Neural progenitor cell (in vitro differentiated cells): Measurements from ENCODE around the gene RXRG. TPM values are rescaled to one million over a fixed set of nuclear protein-coding genes. Genes with fewer than 3 reads are reported as not detected.

Experiments used
- DNase-seq: peaks from one replicate; pipeline ENCODE4 v3.0.0-alpha.2; 2016; ENCODE audit warnings: low spot score
- H2AFZ ChIP-seq: fragments of 200-600 bp; sonication (generic); replicated peaks from 2 replicates; pipeline ENCODE4 v1.6.1; 2016; ENCODE audit warnings: antibody characterized with exemption
- H3F3A ChIP-seq: fragments of 200-600 bp; sonication (generic); 2 replicates; pipeline ENCODE4 v1.6.1; 2016; ENCODE audit warnings: antibody characterized with exemption, low read depth
- H3K27ac ChIP-seq: fragments of 200-600 bp; sonication (generic); 2 replicates; pipeline ENCODE4 v1.5.1; 2016; ENCODE audit warnings: mild to moderate bottlenecking
- H3K27me3 ChIP-seq: fragments of 200-600 bp; sonication (generic); 2 replicates; pipeline ENCODE4 v1.6.1; 2016; ENCODE audit warnings: mild to moderate bottlenecking, moderate library complexity
- H3K36me3 ChIP-seq: fragments of 200-600 bp; sonication (generic); 2 replicates; pipeline ENCODE4 v1.5.1; 2016
- H3K4me1 ChIP-seq: fragments of 200-600 bp; sonication (generic); 2 replicates; pipeline ENCODE4 v1.6.1; 2016; ENCODE audit warnings: mixed run types
- H3K4me2 ChIP-seq: fragments of 200-600 bp; sonication (generic); 2 replicates; pipeline ENCODE4 v1.6.1; 2016
- H3K4me3 ChIP-seq: fragments of 200-600 bp; sonication (generic); 2 replicates; pipeline ENCODE4 v1.5.1; 2016
- H3K79me2 ChIP-seq: fragments of 200-600 bp; sonication (generic); 2 replicates; pipeline ENCODE4 v1.6.1; 2016; ENCODE audit warnings: low read depth
- H3K9ac ChIP-seq: fragments of 200-600 bp; sonication (generic); 2 replicates; pipeline ENCODE4 v1.6.1; 2016
- H3K9me3 ChIP-seq: fragments of 200-600 bp; sonication (generic); 2 replicates; pipeline ENCODE4 v1.5.1; 2016; ENCODE audit warnings: low read depth
- H4K20me1 ChIP-seq: fragments of 200-600 bp; sonication (generic); 2 replicates; pipeline ENCODE4 v1.6.1; 2016; ENCODE audit warnings: low read depth
- H3K27ac Mint-ChIP-seq: 3 replicates; pipeline ENCODE4 v1.8.0; 2021; ENCODE audit warnings: mixed read lengths
- H3K27me3 Mint-ChIP-seq: 2 replicates; pipeline ENCODE4 v1.8.0; 2022; ENCODE audit warnings: low read depth, mild to moderate bottlenecking, inconsistent platforms, moderate library complexity, mixed read lengths; ENCODE audit not compliant: insufficient read depth
- H3K36me3 Mint-ChIP-seq: 3 replicates; pipeline ENCODE4 v1.8.0; 2021; ENCODE audit warnings: mixed read lengths
- H3K4me1 Mint-ChIP-seq: 3 replicates; pipeline ENCODE4 v1.8.0; 2021; ENCODE audit warnings: mixed read lengths
- H3K4me3 Mint-ChIP-seq: 3 replicates; pipeline ENCODE4 v1.8.0; 2021; ENCODE audit warnings: mild to moderate bottlenecking, moderate library complexity, mixed read lengths
- H3K9me3 Mint-ChIP-seq: 3 replicates; pipeline ENCODE4 v1.8.0; 2020; ENCODE audit warnings: mixed read lengths
- EZH2 ChIP-seq: fragments of 200-600 bp; sonication (generic); IDR thresholded peaks from 2 replicates; pipeline ENCODE4 v1.6.1; 2017; ENCODE audit warnings: antibody characterized with exemption, mild to moderate bottlenecking, moderate library complexity
- EZH2phosphoT487 ChIP-seq: fragments of 200-600 bp; sonication (generic); IDR thresholded peaks from 2 replicates; pipeline ENCODE4 v1.6.1; 2017; ENCODE audit warnings: antibody characterized with exemption
- total RNA-seq: library from RNA; depleted of rRNA; stranded (reverse); fragments of >200 nt; gene quantifications from 2 replicates; pipeline ENCODE4 v1.2.3, GENCODE V29; 2015; ENCODE audit warnings: low replicate concordance
- TF ChIP-seq, protein P1 (sequence below): fragments of 200-600 bp; sonication (generic); IDR thresholded peaks from 2 replicates; pipeline ENCODE4 v1.5.1; 2017; ENCODE audit warnings: antibody characterized with exemption, mild to moderate bottlenecking

Gene RXRG
- total RNA-seq, 1 donor from 2014 or later = not detected

DNA sequence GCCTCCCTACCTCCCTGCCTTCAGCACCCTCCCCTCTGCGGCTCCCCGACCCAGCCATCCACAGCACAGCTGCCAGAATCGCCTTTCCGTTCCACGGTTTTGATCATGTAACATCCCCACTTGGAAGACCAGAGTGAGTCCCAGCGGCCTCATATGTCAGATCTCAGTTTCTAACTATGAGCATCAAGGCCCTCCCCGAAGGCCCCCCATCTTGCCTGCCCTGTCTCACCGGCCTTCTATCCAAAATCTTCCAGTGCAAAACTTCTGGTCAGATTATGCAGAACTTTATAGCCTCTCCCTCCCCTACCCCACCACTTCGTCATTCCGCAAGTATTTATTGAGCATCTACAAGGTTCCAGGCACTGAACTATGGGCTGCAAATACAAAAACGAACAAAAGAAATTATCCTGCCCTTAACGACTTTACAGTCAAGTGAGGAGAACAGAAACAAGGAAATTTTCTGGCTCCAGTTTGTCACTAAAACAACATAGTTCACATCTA lies 68.1 kb downstream of the RXRG start:
- H3K9me3 ChIP-seq = no peaks in the 10 kb centered on the region
- Mint-ChIP-seq H3K27me3 (peaks cover 18% of the 10 kb centered on the region), H3K9me3 (no peaks in the 10 kb centered on the region), H3K4me1 (peaks cover 23% of the 10 kb centered on the region), H3K36me3 (no peaks in the 10 kb centered on the region), H3K27ac (peak overlapping the region; percentile 35), H3K4me3 (peak overlapping the region; percentile 81)
- no peak for TF ChIP-seq EZH2phosphoT487
- peak; percentile 25 for TF ChIP-seq EZH2
- TF ChIP-seq, protein P1, sequence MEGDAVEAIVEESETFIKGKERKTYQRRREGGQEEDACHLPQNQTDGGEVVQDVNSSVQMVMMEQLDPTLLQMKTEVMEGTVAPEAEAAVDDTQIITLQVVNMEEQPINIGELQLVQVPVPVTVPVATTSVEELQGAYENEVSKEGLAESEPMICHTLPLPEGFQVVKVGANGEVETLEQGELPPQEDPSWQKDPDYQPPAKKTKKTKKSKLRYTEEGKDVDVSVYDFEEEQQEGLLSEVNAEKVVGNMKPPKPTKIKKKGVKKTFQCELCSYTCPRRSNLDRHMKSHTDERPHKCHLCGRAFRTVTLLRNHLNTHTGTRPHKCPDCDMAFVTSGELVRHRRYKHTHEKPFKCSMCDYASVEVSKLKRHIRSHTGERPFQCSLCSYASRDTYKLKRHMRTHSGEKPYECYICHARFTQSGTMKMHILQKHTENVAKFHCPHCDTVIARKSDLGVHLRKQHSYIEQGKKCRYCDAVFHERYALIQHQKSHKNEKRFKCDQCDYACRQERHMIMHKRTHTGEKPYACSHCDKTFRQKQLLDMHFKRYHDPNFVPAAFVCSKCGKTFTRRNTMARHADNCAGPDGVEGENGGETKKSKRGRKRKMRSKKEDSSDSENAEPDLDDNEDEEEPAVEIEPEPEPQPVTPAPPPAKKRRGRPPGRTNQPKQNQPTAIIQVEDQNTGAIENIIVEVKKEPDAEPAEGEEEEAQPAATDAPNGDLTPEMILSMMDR = no peak
- H2AFZ ChIP-seq = peak overlapping the region; percentile 58
- peak overlapping the region; percentile 49 for H3K4me3 ChIP-seq
- no peaks in the 10 kb centered on the region for H3K79me2 ChIP-seq
- H3K9ac ChIP-seq = no peak overlapping the region
- H3K27me3 ChIP-seq = peaks cover 82% of the 10 kb centered on the region
- H3K4me1 ChIP-seq = peaks cover 9% of the 10 kb centered on the region
- H3F3A ChIP-seq = peaks cover 31% of the 10 kb centered on the region
- no peak for DNase-seq
- no peaks in the 10 kb centered on the region for H3K36me3 ChIP-seq
- no peaks in the 10 kb centered on the region for H4K20me1 ChIP-seq
- H3K4me2 ChIP-seq = peak overlapping the region; percentile 82
- H3K27ac ChIP-seq = no peak overlapping the region

DNA sequence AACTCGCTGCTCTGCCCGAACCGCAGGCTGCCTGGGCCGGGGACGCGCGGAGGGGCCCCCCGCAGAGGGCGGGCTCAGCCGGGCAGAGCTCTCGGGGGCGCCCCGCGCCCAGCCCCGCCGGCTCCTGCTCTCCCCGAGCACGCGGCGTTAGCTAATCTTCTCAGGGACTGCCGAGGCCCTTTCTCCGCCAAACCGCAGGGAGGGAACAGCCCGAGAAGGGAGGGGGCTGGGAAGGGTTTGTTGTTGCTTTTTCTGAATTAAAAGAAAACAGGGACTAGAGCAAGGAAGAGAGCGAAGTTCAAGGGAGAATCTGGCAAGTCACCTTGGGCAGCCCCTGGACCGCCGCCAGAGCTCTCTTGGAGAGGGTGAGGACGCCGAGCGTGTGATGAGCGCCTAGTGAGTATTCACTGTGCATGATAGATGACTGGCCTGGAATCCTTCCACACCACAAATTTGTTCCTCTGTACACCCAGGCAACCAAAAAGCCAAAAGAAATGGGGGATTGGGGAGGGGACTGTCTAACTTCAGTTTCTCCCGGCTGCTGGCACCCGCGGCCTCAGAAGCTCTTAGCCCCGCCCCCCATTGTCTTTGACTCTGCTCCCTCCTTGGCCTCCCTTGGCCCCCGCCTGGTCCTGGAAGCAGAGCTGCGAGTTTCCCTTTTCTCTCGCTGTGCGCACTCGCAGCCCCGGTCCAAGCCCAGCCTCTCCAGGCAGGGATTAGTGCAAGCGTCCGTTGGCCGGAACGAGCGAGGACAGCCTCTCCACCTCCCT lies 68.7 kb downstream of the RXRG start:
- peaks cover 83% of the 10 kb centered on the region for H3K27me3 ChIP-seq
- Mint-ChIP-seq H3K4me1 (peaks cover 23% of the 10 kb centered on the region), H3K27me3 (peaks cover 18% of the 10 kb centered on the region), H3K36me3 (no peaks in the 10 kb centered on the region), H3K4me3 (peak overlapping the region; percentile 81), H3K9me3 (no peaks in the 10 kb centered on the region), H3K27ac (peak overlapping the region; percentile 35)
- TF ChIP-seq, protein P1 = no peak
- no peak for TF ChIP-seq EZH2
- TF ChIP-seq EZH2phosphoT487 = no peak
- no peaks in the 10 kb centered on the region for H3K79me2 ChIP-seq
- peaks cover 31% of the 10 kb centered on the region for H3F3A ChIP-seq
- H3K27ac ChIP-seq = no peak overlapping the region
- DNase-seq = peak; percentile 93
- peak overlapping the region; percentile 49 for H3K4me3 ChIP-seq
- no peak overlapping the region for H3K9ac ChIP-seq
- H3K36me3 ChIP-seq = no peaks in the 10 kb centered on the region
- peak overlapping the region; percentile 58 for H2AFZ ChIP-seq
- H4K20me1 ChIP-seq = no peaks in the 10 kb centered on the region
- H3K4me1 ChIP-seq = peaks cover 9% of the 10 kb centered on the region
- peak overlapping the region; percentile 82 for H3K4me2 ChIP-seq
- no peaks in the 10 kb centered on the region for H3K9me3 ChIP-seq

DNA sequence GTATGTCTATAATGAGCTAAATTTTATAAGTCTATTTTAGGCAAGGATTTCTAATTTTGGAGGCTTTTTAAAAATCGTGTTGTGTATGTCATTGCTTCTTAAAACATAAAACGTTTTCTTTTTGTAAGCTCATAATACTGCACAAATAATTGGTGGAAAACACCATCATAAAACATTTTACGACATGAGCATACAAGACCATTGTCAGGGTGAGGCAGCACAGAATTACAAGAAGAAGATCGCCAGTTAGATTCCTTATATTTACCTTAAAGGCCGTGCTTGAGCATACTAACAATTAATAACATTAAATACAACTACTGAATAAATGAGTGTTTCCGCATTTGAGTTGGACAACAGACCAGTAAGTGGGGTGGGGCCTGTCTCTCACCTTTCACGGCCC lies 69.3 kb downstream of the RXRG start:
- H2AFZ ChIP-seq = peak overlapping the region; percentile 58
- H3K4me2 ChIP-seq = peak overlapping the region; percentile 82
- H3K9me3 ChIP-seq = no peaks in the 10 kb centered on the region
- no peak for DNase-seq
- Mint-ChIP-seq H3K27ac (no peak overlapping the region), H3K27me3 (peaks cover 18% of the 10 kb centered on the region), H3K4me3 (peak overlapping the region; percentile 63), H3K4me1 (peaks cover 23% of the 10 kb centered on the region), H3K36me3 (no peaks in the 10 kb centered on the region), H3K9me3 (no peaks in the 10 kb centered on the region)
- no peaks in the 10 kb centered on the region for H3K79me2 ChIP-seq
- H3K27ac ChIP-seq = no peak overlapping the region
- no peaks in the 10 kb centered on the region for H4K20me1 ChIP-seq
- H3K4me3 ChIP-seq = peak overlapping the region; percentile 49
- peaks cover 87% of the 10 kb centered on the region for H3K27me3 ChIP-seq
- peaks cover 9% of the 10 kb centered on the region for H3K4me1 ChIP-seq
- no peak overlapping the region for H3K9ac ChIP-seq
- TF ChIP-seq EZH2 (no peak), EZH2phosphoT487 (no peak)
- TF ChIP-seq, protein P1 = no peak
- H3F3A ChIP-seq = peaks cover 31% of the 10 kb centered on the region
- H3K36me3 ChIP-seq = no peaks in the 10 kb centered on the region
